B cell (primary cell): ENCODE results near the gene ATP6V1G2. TPM values are rescaled to one million over a fixed set of nuclear protein-coding genes. Genes with fewer than 3 reads are reported as not detected.
"Not testable (repeated sequence)": the region's sequence is repeated elsewhere in the genome, so short reads cannot be mapped to it uniquely, and the experiment has no call there.

Experiments
- ATAC-seq: fragments of 200-7000 bp; cut with Tn5 transposase; one replicate; pipeline ENCODE4 v1.10.0; 2021; ENCODE audit warnings: low read depth, mild to moderate bottlenecking, moderate number of reproducible peaks, moderate library complexity
- CTCF ChIA-PET: fragments of 350-600 bp; sonication (Branson Sonifier 250); formaldehyde crosslinking; loops from one replicate; lab custom pipeline; 2021; ENCODE audit warnings: antibody characterized with exemption, inconsistent platforms; lab: Charles Lee
- POLR2A ChIA-PET: fragments of 350-600 bp; sonication (Branson Sonifier 250); formaldehyde crosslinking; loops from one replicate; lab custom pipeline; 2021; ENCODE audit warnings: antibody characterized with exemption; lab: Charles Lee
- DNase-seq: peaks from one replicate; pipeline ENCODE4 v3.0.0; 2013
- H2AFZ ChIP-seq: 2 replicates; pipeline ENCODE4 v1.6.1; 2012; ENCODE audit warnings: mild to moderate bottlenecking, low read depth, low read length; ENCODE audit not compliant: insufficient read depth, poor library complexity, severe bottlenecking
- H3K27ac ChIP-seq, 2 donors: 1 replicate in 1 of 2; 2 replicates in 1 of 2; pipeline ENCODE4 v1.5.1; 2012 to 2013; ENCODE audit warnings: low read length in 2 of 2, mild to moderate bottlenecking in 2 of 2, moderate library complexity in 1 of 2
- H3K27me3 ChIP-seq, 4 experiments: fragments of 200-600 bp in 1 of 4; sonication (generic) in 1 of 4; replicated peaks in 1 of 4; 1 replicate in 2 of 4; 2 replicates in 2 of 4; pipeline versions ENCODE4 v1.6.1 to v1.7.0; 2013 to 2016; ENCODE audit warnings: low read length in 3 of 4, mild to moderate bottlenecking in 2 of 4, mixed read lengths in 1 of 4, moderate library complexity in 1 of 4; ENCODE audit not compliant: insufficient read depth in 4 of 4, control insufficient read depth in 3 of 4; ENCODE audit errors: control extremely low read depth in 1 of 4
- H3K36me3 ChIP-seq, 2 experiments: replicated peaks in 1 of 2; 1 replicate in 1 of 2; 2 replicates in 1 of 2; pipeline versions ENCODE4 v1.6.1 to v1.7.1; 2013; ENCODE audit warnings: low read length in 1 of 2; ENCODE audit not compliant: insufficient read depth in 2 of 2, control insufficient read depth in 1 of 2; ENCODE audit errors: control extremely low read depth in 1 of 2, extremely low read depth in 1 of 2
- H3K4me1 ChIP-seq, 2 donors: fragments of 200-600 bp in 1 of 2; sonication (generic) in 1 of 2; 1 replicate in 1 of 2; 2 replicates in 1 of 2; pipeline versions ENCODE4 v1.5.1 to v1.6.1; 2013 to 2017; ENCODE audit warnings: low read length in 2 of 2; ENCODE audit not compliant: control insufficient read depth in 2 of 2, insufficient read depth in 2 of 2
- H3K4me2 ChIP-seq: replicated peaks from 2 replicates; pipeline ENCODE3; 2012; ENCODE audit warnings: mild to moderate bottlenecking, low read depth, low read length; ENCODE audit not compliant: poor library complexity, severe bottlenecking
- H3K4me3 ChIP-seq, 5 experiments: fragments of 200-600 bp in 1 of 5; sonication (generic) in 1 of 5; 1 replicate in 3 of 5; 2 replicates in 2 of 5; pipeline versions ENCODE4 v1.5.1 to v1.7.0; 2011 to 2016; ENCODE audit warnings: low read length in 4 of 5, mild to moderate bottlenecking in 4 of 5, low read depth in 2 of 5, control low read depth in 1 of 5, moderate library complexity in 1 of 5; ENCODE audit not compliant: insufficient read depth in 1 of 5; ENCODE audit errors: control extremely low read depth in 1 of 5, extremely low read depth in 1 of 5
- H3K79me2 ChIP-seq: fragments of 200-600 bp; sonication (generic); one replicate; pipeline ENCODE4 v1.6.0; 2016; ENCODE audit warnings: low read length; ENCODE audit not compliant: control insufficient read depth, insufficient read depth
- H3K9ac ChIP-seq: fragments of 200-600 bp; sonication (generic); 2 replicates; pipeline ENCODE4 v1.6.1; 2017; ENCODE audit warnings: mild to moderate bottlenecking, low read length, moderate library complexity
- H3K9me3 ChIP-seq, 3 donors: one replicate each; pipeline versions ENCODE4 v1.6.1 to v1.7.1; 2013; ENCODE audit warnings: low read length in 2 of 3; ENCODE audit not compliant: control insufficient read depth in 2 of 3, insufficient read depth in 1 of 3; ENCODE audit errors: control extremely low read depth in 1 of 3
- H4K20me1 ChIP-seq: 2 replicates; pipeline ENCODE4 v1.6.0; 2012; ENCODE audit warnings: mild to moderate bottlenecking, low read length; ENCODE audit not compliant: insufficient read depth, control insufficient read depth, poor library complexity, severe bottlenecking
- H3K27ac Mint-ChIP-seq: one replicate; pipeline ENCODE4 v1.8.0; 2021; ENCODE audit warnings: mixed read lengths
- H3K27me3 Mint-ChIP-seq: one replicate; pipeline ENCODE4 v1.8.0; 2021; ENCODE audit warnings: mixed read lengths
- H3K4me1 Mint-ChIP-seq: one replicate; pipeline ENCODE4 v1.8.0; 2021; ENCODE audit warnings: mixed read lengths
- H3K4me3 Mint-ChIP-seq: one replicate; pipeline ENCODE4 v1.8.0; 2021; ENCODE audit warnings: mixed read lengths
- H3K9me3 Mint-ChIP-seq: one replicate; pipeline ENCODE4 v1.8.0; 2022; ENCODE audit warnings: mixed read lengths; ENCODE audit not compliant: insufficient read depth
- CTCF ChIP-seq: fragments of 200-600 bp; IDR thresholded peaks from one replicate; pipeline ENCODE4 v1.8.0; 2022; ENCODE audit warnings: antibody characterized with exemption, mild to moderate bottlenecking
- EZH2 ChIP-seq: IDR thresholded peaks from 2 replicates; pipeline ENCODE4 v1.6.1; 2012; ENCODE audit warnings: borderline replicate concordance, low read depth, mild to moderate bottlenecking, moderate library complexity, low read length; ENCODE audit not compliant: insufficient read depth, poor library complexity, severe bottlenecking
- WGBS: methylation state at CpG from one replicate; pipeline ENCODE4 v1.1.5; 2013; ENCODE audit warnings: missing lambda C conversion rate; ENCODE audit not compliant: insufficient coverage; 5-methylcytosine and 5-hydroxymethylcytosine counted together
- intact Hi-C: fragments of 100-400 bp; cut with micrococcal nuclease; formaldehyde crosslinking; loops from one replicate; pipeline ENCODE4 v1.10.0; 2022
- polyA plus RNA-seq: library from polyadenylated mRNA; depleted of rRNA; stranded (reverse); fragments of >200 nt; gene quantifications from 2 replicates; pipeline ENCODE4 v1.2.3, GENCODE V29; 2012
- total RNA-seq, 2 donors: library from RNA; stranded (reverse); fragments of 120-200 nt in 1 of 2; gene quantifications; 1 replicate in 1 of 2; 2 replicates in 1 of 2; pipeline versions ENCODE4 v1.2.3 to v1.2.4, GENCODE V29; 2013 to 2022

The ATP6V1G2 gene
- total and polyA plus RNA-seq, 2 donors (not counting 1 experiment from before 2014, with no cell fraction given), result 3.3 to 4.5 TPM

GRCh38 chr6:31502586-31502985, 43.8 kb downstream of the ATP6V1G2 start:
- DNase-seq (no peak), ATAC-seq (no peak)
- Histone ChIP-seq H3K4me3 (no peak overlapping the region), H3K9me3 (no peaks in the 10 kb centered on the region), H3K79me2 (peaks cover 86% of the 10 kb centered on the region), H3K9ac (no peak overlapping the region), H3K27me3 (no peaks in the 10 kb centered on the region), H2AFZ (no peak overlapping the region), H3K36me3 (peaks cover 0 to 23% of the 10 kb centered on the region in 2 experiments), H3K27ac (no peak overlapping the region), H4K20me1 (peaks cover 79% of the 10 kb centered on the region), H3K4me2 (no peak overlapping the region), H3K4me1 (peaks cover 10 to 12% of the 10 kb centered on the region in 2 donors)
- H3K27me3 Mint-ChIP-seq, result no peaks in the 10 kb centered on the region
- H3K4me3 Mint-ChIP-seq, result no peak overlapping the region
- ChIA-PET POLR2A (no interaction called here), CTCF (interaction anchor here (1.2 kb wide), 1 partner anchor 10 kb away, joined by 3 read pairs; no protein-coding TSS in a partner anchor)
- H3K27ac Mint-ChIP-seq, result no peak overlapping the region
- no peaks in the 10 kb centered on the region for H3K9me3 Mint-ChIP-seq
- no peak for TF ChIP-seq CTCF
- TF ChIP-seq EZH2, result no peak
- intact Hi-C loops, result no loop called here
- peaks cover 49% of the 10 kb centered on the region for H3K4me1 Mint-ChIP-seq

GRCh38 chr6:31499648-31500047, 46.8 kb downstream of the ATP6V1G2 start:
- CTCF ChIA-PET, H3K36me3 ChIP-seq, H3K27ac Mint-ChIP-seq, DNase-seq, H3K9me3 ChIP-seq, H3K27me3 ChIP-seq, POLR2A ChIA-PET, H3K27me3 Mint-ChIP-seq, ATAC-seq, H3K27ac ChIP-seq, H3K4me3 ChIP-seq, H3K4me2 ChIP-seq, H3K9me3 Mint-ChIP-seq, H3K9ac ChIP-seq, H2AFZ ChIP-seq: not testable (repeated sequence)
- peaks cover 93% of the 10 kb centered on the region for H3K79me2 ChIP-seq
- intact Hi-C loops, result loop anchor here (10.0 kb wide), 2 partner anchors 365 to 695 kb away; partner anchors contain the start of genes GPSM3, NEU1 and PBX2
- peak overlapping the region; percentile 83 for H3K4me3 Mint-ChIP-seq
- no CpG with 5 or more reads among the region's 2 CpGs for WGBS
- H4K20me1 ChIP-seq, result peaks cover 57% of the 10 kb centered on the region
- peaks cover 66% of the 10 kb centered on the region for H3K4me1 Mint-ChIP-seq
- peaks cover 33 to 37% of the 10 kb centered on the region in 2 donors for H3K4me1 ChIP-seq
